Thymus (tissue), 11 donors: ENCODE results near the gene DEUP1. TPM values are rescaled to one million over a fixed set of nuclear protein-coding genes. Genes with fewer than 3 reads are reported as not detected.
"Not testable (repeated sequence)": the region's sequence is repeated elsewhere in the genome, so short reads cannot be mapped to it uniquely, and the experiment has no call there.

Experiments used
- DNase-seq, 9 donors: peaks; one replicate each; pipeline ENCODE4 v3.0.0-alpha.2; 2013; ENCODE audit warnings: low spot score in 9 of 9, low read depth in 6 of 9, missing footprints in 1 of 9
- H3K27ac ChIP-seq, 2 donors: one replicate each; pipeline ENCODE4 v1.5.1; 2013; ENCODE audit warnings: control low read depth in 1 of 2, low read depth in 1 of 2, low read length in 1 of 2, mild to moderate bottlenecking in 1 of 2, moderate library complexity in 1 of 2
- H3K27me3 ChIP-seq, 2 donors: one replicate each; pipeline ENCODE4 v1.5.1; 2013; ENCODE audit warnings: low read length in 1 of 2; ENCODE audit not compliant: control insufficient read depth in 2 of 2, insufficient read depth in 1 of 2
- H3K36me3 ChIP-seq, 2 donors: one replicate each; pipeline ENCODE4 v1.5.1; 2013; ENCODE audit warnings: low read length in 1 of 2, mild to moderate bottlenecking in 1 of 2, moderate library complexity in 1 of 2; ENCODE audit not compliant: control insufficient read depth in 2 of 2, insufficient read depth in 2 of 2
- H3K4me1 ChIP-seq, 2 donors: one replicate each; pipeline ENCODE4 v1.5.1; 2013; ENCODE audit warnings: low read length in 2 of 2; ENCODE audit not compliant: control insufficient read depth in 2 of 2, insufficient read depth in 2 of 2
- H3K4me3 ChIP-seq, 2 donors: one replicate each; pipeline ENCODE4 v1.5.1; 2013; ENCODE audit warnings: low read length in 2 of 2, control low read depth in 1 of 2, mild to moderate bottlenecking in 1 of 2
- H3K9me3 ChIP-seq, 2 donors: one replicate each; pipeline ENCODE4 v1.5.1; 2013; ENCODE audit warnings: low read length in 1 of 2, mild to moderate bottlenecking in 1 of 2; ENCODE audit not compliant: control insufficient read depth in 2 of 2, insufficient read depth in 1 of 2
- WGBS: extraction: QIAGEN DNeasy Blood & Tissue Kit; methylation state at CpG from one replicate; pipeline ENCODE4 v1.1.7; 2013; 5-methylcytosine and 5-hydroxymethylcytosine counted together
- polyA plus RNA-seq: library from polyadenylated mRNA; stranded (reverse); fragments of 200-250 nt; gene quantifications from one replicate; pipeline ENCODE4 v1.2.3, GENCODE V29; 2013
- total RNA-seq: library from RNA; stranded (reverse); fragments of 120-200 nt; gene quantifications from one replicate; pipeline ENCODE4 v1.2.4, GENCODE V29; 2013
- donor health status: healthy.

The DEUP1 gene
- total and polyA plus RNA-seq, 2 donors, result 0.23 to 0.33 TPM

GRCh38 chr11:93392867-93393266, 62.3 kb downstream of the DEUP1 start:
- H3K27me3 ChIP-seq, result no peaks in the 10 kb centered on the region
- 90% methylated on average over 3 of the region's 3 CpGs for WGBS
- H3K27ac ChIP-seq, result no peak overlapping the region
- H3K4me3 ChIP-seq, result no peak overlapping the region
- no peaks in the 10 kb centered on the region for H3K4me1 ChIP-seq
- no peak for DNase-seq
- no peaks in the 10 kb centered on the region for H3K9me3 ChIP-seq
- no peaks in the 10 kb centered on the region for H3K36me3 ChIP-seq

- Histone ChIP-seq H3K9me3 (no peaks in the 10 kb centered on the region), H3K36me3 (no peaks in the 10 kb centered on the region), H3K27ac (no peak overlapping the region), H3K4me1 (no peaks in the 10 kb centered on the region), H3K4me3 (no peak overlapping the region), H3K27me3 (no peaks in the 10 kb centered on the region)
- WGBS, result 63% methylated on average over 4 of the region's 4 CpGs
- DNase-seq, result no peak
Observed at GRCh38 chr11:93393386-93393785, 62.8 kb downstream of the DEUP1 start.

- no peak for DNase-seq
- H3K27me3 ChIP-seq, result no peaks in the 10 kb centered on the region
- H3K9me3 ChIP-seq, result no peaks in the 10 kb centered on the region
- no peak overlapping the region for H3K27ac ChIP-seq
- no peaks in the 10 kb centered on the region for H3K4me1 ChIP-seq
- H3K36me3 ChIP-seq, result no peaks in the 10 kb centered on the region
- H3K4me3 ChIP-seq, result no peak overlapping the region
Observed at GRCh38 chr11:93394488-93394887, 63.9 kb downstream of the DEUP1 start.

GRCh38 chr11:93396316-93396715, 65.8 kb downstream of the DEUP1 start:
- H3K4me3 ChIP-seq, result no peak overlapping the region
- WGBS, result 87% methylated on average over 3 of the region's 3 CpGs
- no peak for DNase-seq
- no peaks in the 10 kb centered on the region for H3K36me3 ChIP-seq
- H3K4me1 ChIP-seq, result no peaks in the 10 kb centered on the region
- H3K27me3 ChIP-seq, result no peaks in the 10 kb centered on the region
- no peak overlapping the region for H3K27ac ChIP-seq
- H3K9me3 ChIP-seq, result no peaks in the 10 kb centered on the region

DNA sequence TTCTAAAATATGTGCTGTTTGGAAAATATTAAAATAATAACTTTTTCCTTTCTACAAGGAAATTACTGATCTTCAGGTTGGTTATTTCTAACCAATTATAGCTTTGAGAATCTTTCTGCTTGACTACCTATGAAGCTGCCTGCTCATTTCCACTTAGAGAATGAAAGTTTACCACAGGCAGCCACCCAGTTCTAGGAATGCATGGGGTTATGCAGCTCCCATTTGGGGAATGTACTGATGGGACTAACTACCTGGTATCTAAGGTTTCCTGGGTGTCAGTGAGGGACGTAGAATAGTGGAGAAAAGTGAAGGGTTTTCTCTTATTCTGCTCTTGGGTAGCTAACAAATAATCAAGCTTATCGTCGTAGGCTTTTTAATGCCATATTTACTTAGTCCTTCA, 73.4 kb downstream of the DEUP1 start:
- no peak for DNase-seq
- Histone ChIP-seq H3K36me3 (no peaks in the 10 kb centered on the region), H3K9me3 (no peaks in the 10 kb centered on the region), H3K27ac (no peak overlapping the region), H3K27me3 (no peaks in the 10 kb centered on the region), H3K4me3 (no peak overlapping the region), H3K4me1 (no peaks in the 10 kb centered on the region)
- WGBS, result 98% methylated on average over 3 of the region's 3 CpGs

DNA sequence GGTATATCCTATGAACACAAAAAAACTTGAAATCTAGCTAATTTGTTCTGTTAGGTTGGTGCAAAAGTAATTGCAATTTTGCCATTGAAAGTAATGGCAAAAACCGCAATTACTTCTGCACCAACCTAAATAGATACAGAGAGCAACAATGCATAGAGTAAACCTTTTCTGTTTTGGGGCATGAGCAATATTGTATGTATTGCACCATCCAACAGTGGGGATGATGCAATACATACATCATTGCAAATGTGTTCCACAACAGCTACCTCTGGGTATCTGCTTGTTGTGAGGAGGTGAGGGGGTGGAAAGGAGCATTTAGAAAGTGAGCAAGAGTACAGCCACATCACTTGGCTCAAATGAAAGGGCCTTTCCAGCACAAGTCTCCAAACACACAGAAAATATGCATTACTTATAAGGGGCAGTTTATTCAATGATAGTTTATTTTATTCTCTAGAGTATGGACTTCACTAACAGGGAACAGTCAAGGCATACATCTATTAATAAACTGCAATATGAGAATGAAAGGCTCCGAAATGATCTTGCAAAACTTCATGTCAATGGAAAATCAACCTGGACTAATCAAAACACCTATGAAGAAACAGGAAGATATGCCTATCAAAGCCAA, 77.3 kb downstream of the DEUP1 start:
- H3K4me3 ChIP-seq, result no peak overlapping the region
- no peaks in the 10 kb centered on the region for H3K4me1 ChIP-seq
- WGBS, result 92% methylated on average over 2 of the region's 2 CpGs
- no peaks in the 10 kb centered on the region for H3K36me3 ChIP-seq
- H3K9me3 ChIP-seq, result no peaks in the 10 kb centered on the region
- H3K27me3 ChIP-seq, result no peaks in the 10 kb centered on the region
- no peak for DNase-seq
- H3K27ac ChIP-seq, result no peak overlapping the region

GRCh38 chr11:93410441-93410840, 79.9 kb downstream of the DEUP1 start:
- Histone ChIP-seq H3K27ac (no peak overlapping the region), H3K27me3 (no peaks in the 10 kb centered on the region), H3K9me3 (no peaks in the 10 kb centered on the region), H3K4me3 (no peak overlapping the region), H3K4me1 (no peaks in the 10 kb centered on the region), H3K36me3 (no peaks in the 10 kb centered on the region)
- peak in 3 of 9 donors; percentile 14 to 57 (median 22) for DNase-seq
- WGBS, result 66% methylated on average over 3 of the region's 3 CpGs

GRCh38 chr11:93411705-93412104, 81.2 kb downstream of the DEUP1 start:
- DNase-seq, result no peak
- H3K27me3 ChIP-seq, result no peaks in the 10 kb centered on the region
- H3K4me3 ChIP-seq, result no peak overlapping the region
- no peak overlapping the region for H3K27ac ChIP-seq
- H3K4me1 ChIP-seq, result no peaks in the 10 kb centered on the region
- H3K36me3 ChIP-seq, result no peaks in the 10 kb centered on the region
- no peaks in the 10 kb centered on the region for H3K9me3 ChIP-seq

GRCh38 chr11:93432247-93432646, 101.7 kb downstream of the DEUP1 start:
- Histone ChIP-seq H3K27ac (no peak overlapping the region), H3K36me3 (no peaks in the 10 kb centered on the region), H3K4me3 (no peak overlapping the region), H3K27me3 (no peaks in the 10 kb centered on the region), H3K9me3 (no peaks in the 10 kb centered on the region), H3K4me1 (no peaks in the 10 kb centered on the region)
- DNase-seq, result no peak
- 86% methylated on average over 3 of the region's 3 CpGs for WGBS

DNA sequence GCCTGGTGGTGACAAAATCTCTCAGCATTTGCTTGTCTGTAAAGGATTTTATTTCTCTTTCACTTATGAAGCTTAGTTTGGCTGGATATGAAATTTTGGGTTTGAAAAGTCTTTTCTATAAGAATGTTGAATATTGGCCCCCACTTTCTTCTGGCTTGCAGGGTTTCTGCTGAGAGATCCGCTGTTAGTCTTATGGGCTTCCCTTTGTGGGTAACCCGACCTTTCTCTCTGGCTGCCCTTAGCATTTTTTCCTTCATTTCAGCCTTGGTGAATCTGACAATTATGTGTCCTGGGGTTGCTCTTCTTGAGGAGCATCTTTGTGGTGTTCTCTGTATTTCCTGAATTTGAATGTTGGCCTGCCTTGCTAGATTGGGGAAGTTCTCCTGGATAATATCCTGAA, 112.7 kb downstream of the DEUP1 start:
- H3K27ac ChIP-seq, H3K27me3 ChIP-seq, H3K9me3 ChIP-seq, H3K36me3 ChIP-seq, DNase-seq, H3K4me1 ChIP-seq, H3K4me3 ChIP-seq: not testable (repeated sequence)
- 92% methylated on average over 2 of the region's 2 CpGs for WGBS
